Measurements from ENCODE around the gene ANKRD33B.
"Not testable (repeated sequence)": the region's sequence is repeated elsewhere in the genome, so short reads cannot be mapped to it uniquely, and the experiment has no call there.

Gene ANKRD33B

GRCh38 chr5:10591966-10592365 lies 28.1 kb downstream of the ANKRD33B start:
- DNase-seq (ENCODE audit: low read depth in 3 of 3, low spot score in 1 of 3), result no peak

GRCh38 chr5:10592601-10593000 lies 28.7 kb downstream of the ANKRD33B start:
- DNase-seq (ENCODE audit: low read depth in 3 of 3, low spot score in 1 of 3), result no peak

DNA sequence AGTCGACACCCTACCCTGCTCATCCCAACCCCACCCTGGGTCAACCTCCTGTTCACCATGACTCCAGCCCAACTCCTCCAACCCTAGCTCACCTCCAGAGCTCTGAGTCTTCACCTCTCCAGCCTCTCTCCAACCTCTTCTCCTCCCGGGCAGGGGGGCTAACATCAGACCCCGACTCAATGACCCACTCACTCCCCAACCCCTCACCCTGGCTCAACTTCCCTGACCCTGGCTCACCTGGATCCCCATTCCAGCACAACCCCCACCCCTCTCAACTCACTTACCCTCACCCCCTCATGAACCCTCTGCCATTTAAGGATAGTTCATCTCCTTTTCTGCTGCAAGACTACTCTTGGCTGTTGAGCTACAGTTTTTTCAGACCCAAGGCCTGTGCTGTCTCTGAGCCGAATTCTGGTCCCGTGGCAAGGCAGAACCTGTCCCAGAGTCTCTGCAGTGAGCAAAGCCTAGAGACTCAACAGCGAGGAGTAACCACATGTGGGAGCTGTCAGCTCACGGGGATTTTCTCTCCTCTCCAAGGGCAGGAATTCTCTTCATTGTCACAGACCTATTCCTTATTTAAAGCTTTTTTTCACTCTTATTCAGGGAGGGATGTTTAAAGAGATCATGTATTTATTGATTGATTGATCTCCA lies 29.8 kb downstream of the ANKRD33B start:
- DNase-seq (ENCODE audit: low read depth in 3 of 3, low spot score in 1 of 3), result no peak

DNA sequence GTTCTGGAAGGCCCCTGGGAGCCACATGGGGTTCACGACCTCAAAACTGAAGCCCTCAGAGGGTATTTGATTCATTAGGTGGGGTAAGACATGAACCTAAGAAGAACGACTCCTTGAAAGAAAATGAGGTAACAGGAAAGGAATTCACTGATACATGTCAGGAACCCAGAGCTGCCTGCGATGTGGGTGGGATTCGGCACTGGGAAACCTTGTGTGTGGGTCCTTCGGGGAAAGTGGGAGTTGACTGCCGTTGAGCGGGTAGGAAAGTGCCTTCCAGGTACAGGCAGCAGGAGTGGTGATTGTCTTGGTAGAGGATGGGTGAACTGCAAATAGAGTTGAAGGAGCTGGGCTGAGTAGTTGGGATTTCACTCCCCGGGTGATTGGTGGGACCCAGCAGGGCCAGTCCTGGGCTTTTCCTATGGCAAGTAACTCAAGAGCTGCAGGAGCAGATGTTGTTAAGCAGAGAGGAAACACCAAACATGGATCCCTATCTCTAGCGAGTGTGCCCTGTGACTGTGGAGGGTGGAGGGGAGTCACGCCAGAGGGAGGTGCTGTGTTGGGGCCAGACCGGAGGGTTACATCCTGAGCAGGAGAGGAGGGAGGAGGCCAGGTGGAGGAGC lies 30.8 kb downstream of the ANKRD33B start:
- no peak for DNase-seq (ENCODE audit: low read depth in 3 of 3, low spot score in 1 of 3)

GRCh38 chr5:10595293-10595671 lies 31.4 kb downstream of the ANKRD33B start:
- DNase-seq (ENCODE audit: low read depth in 3 of 3, low spot score in 1 of 3), result no peak

DNA sequence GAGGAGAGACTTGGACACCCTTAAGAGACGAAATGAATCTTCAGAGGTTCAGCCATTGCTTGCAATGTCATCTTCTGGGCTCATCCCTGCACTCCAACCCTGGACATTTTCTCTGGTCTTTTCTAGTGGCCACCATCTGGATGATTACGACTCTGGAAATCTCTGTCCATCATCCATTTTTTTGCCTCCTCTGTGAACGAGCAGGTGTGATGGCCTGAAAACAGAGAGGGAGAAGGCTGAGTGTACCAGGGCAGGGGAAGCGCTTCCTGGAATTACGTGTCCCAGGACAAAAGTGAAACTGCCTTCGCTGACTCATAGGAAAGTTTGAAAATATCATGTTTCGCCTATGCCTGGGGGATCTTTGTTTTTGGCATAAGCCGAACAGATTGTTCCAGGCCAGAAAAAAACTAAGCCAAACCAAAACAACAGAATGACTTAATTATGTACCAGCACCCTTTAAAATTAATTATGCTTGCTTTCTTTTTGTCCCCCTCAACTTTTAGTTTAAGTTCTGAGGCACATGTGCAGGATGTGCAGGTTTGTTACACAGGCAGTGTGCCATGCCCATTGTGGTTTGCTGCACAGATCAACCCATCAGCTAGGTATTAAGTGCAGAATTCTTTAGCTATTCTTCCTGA lies 31.9 kb downstream of the ANKRD33B start:
- no peak for DNase-seq (ENCODE audit: low read depth in 3 of 3, low spot score in 1 of 3)

DNA sequence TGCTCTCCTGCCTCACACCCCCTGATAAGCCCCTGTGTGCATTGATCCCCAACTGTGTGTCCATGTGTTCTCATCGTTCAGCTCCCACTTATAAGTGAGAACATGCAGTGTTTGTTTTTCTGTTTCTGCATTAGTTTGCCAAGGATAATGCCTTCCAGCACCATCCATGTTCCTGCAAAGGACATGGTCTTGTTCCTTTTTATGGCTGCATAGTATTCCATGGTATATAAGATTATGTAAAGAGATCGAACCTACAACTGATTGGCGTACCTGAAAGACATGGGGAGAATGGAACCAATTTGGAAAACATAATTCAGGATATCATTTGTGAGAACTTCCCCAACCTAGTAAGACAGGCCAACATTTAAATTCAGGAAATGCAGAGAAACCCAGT lies 32.4 kb downstream of the ANKRD33B start:
- no peak for DNase-seq (ENCODE audit: low read depth in 3 of 3, low spot score in 1 of 3)

DNA sequence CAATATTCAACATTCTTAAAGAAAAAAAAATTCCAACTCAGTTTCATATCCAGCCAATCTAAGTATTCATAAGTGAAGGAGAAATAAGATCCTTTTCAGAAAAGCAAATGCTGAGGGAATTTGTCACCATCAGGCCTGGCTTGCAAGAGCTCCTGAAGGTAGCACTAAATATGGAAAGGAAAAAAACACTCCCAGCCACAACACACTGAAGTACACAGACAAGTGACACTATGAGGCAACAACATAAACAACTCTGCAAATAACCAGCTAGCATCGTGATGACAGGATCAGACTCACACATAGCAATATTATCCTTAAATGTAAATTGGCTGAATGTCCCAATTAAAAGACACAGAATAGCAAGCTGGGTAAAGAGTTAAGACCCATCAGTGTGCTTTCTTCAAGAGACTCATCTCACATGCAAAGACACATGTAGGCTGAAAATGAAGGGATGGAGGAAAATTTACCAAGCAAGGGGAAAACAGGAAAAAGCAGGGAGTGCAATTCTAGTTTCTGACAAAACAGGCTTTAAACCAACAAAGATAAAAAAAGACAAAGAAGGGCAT lies 33.1 kb downstream of the ANKRD33B start:
- DNase-seq (ENCODE audit: low read depth in 3 of 3, low spot score in 1 of 3), result no peak

GRCh38 chr5:10599113-10599512 lies 35.2 kb downstream of the ANKRD33B start:
- no peak for DNase-seq (ENCODE audit: low read depth in 3 of 3, low spot score in 1 of 3)

DNA sequence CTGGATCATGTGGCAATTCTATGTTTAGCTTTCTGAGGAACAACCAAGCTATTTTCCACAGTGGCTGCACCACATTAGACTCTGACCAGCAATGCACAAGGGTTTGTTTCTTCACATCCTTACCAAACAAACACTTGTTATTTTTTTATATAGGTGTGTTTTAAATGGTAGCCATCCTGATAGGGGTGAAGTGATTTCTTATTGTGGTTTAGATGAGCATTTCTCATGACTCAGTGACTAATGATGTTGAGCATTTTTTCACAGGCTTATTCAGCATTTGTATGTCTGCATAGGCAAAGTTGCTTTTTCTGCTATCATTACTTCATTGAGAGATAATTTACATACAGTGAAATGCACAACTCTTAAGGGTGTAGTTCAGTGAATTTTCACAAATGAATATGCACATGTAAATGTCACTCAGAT lies 36.0 kb downstream of the ANKRD33B start:
- no peak for DNase-seq (ENCODE audit: low read depth in 3 of 3, low spot score in 1 of 3)

- DNase-seq (ENCODE audit: low read depth in 3 of 3, low spot score in 1 of 3), result no peak
Measured at GRCh38 chr5:10600626-10601245, 36.9 kb downstream of the ANKRD33B start.

GRCh38 chr5:10601246-10602030 lies 37.6 kb downstream of the ANKRD33B start:
- DNase-seq (ENCODE audit: low read depth in 3 of 3, low spot score in 1 of 3), result no peak

- no peak for DNase-seq (ENCODE audit: low read depth in 3 of 3, low spot score in 1 of 3)
Measured at GRCh38 chr5:10602031-10602806, 38.3 kb downstream of the ANKRD33B start.

- no peak for DNase-seq (ENCODE audit: low read depth in 3 of 3, low spot score in 1 of 3)
Measured at GRCh38 chr5:10604975-10605374, 41.1 kb downstream of the ANKRD33B start.

GRCh38 chr5:10606632-10607022 lies 42.8 kb downstream of the ANKRD33B start:
- not testable (repeated sequence) for DNase-seq (ENCODE audit: low read depth in 3 of 3, low spot score in 1 of 3)

DNA sequence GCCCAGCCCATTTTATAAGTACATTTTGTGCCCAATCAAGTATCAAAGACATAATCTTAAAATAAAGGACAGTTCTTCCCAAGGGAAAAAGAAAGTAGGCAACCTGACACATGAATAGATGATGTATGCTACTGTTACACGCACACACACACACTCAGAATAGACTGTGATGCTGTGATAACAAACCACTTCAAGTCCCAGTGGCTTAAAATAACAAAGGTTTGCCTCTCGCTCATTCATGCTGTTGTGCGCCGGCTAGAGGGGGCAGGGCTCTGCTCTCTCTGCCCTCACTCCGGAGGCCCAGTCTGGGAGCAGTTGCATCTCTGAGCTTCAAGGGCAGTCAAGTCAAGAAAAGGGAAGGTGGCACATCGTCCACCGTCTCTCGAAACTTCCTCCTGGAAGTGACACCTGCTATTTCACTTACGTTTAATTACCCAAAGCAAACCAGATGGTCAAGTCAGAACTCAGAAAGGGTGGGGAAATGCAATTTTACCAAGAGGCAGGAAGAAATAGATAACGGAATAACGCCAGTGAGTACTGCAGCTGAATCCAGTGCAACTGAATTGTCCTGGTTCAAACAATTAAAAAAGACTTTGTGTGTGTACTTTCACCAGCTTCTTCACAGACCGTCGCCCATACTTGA lies 43.3 kb downstream of the ANKRD33B start:
- DNase-seq (ENCODE audit: low read depth in 3 of 3, low spot score in 1 of 3), result no peak

GRCh38 chr5:10607666-10608073 lies 43.8 kb downstream of the ANKRD33B start:
- no peak for DNase-seq (ENCODE audit: low read depth in 3 of 3, low spot score in 1 of 3)

DNA sequence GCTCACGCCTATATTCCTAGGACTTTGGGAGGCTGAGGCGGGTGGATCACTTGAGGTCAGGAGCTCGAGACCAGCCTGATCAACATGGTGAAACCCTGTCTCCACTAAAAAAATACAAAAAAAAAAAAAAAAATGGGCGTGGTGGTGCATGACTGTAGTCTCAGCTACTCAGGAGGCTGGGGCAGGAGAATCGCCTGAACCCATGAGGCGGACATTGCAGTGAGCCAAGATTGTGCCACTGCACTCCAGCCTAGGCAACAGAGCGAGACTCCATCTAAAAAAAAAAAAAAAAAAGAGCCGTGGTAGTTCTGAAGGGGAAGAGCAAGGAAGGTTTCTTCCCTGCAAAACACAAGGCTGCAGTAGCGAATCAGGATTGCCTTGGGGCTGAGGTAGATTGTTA lies 44.2 kb downstream of the ANKRD33B start:
- DNase-seq (ENCODE audit: low read depth in 3 of 3, low spot score in 1 of 3), result not testable (repeated sequence)

GRCh38 chr5:10610058-10610457 lies 46.2 kb downstream of the ANKRD33B start:
- no peak for DNase-seq (ENCODE audit: low read depth in 3 of 3, low spot score in 1 of 3)

- no peak for DNase-seq (ENCODE audit: low read depth in 3 of 3, low spot score in 1 of 3)
Measured at GRCh38 chr5:10611290-10611689, 47.4 kb downstream of the ANKRD33B start.

Measured in stimulated activated CD4-positive, alpha-beta T cell treated with anti-CD3 and anti-CD28 coated beads, TNF-alpha, amount 100 ng/mL, for 1 hour (primary cell).